Stimulated activated naive CD4-positive, alpha-beta T cell (primary cell): ENCODE results near the gene MTMR3.
"Not testable (repeated sequence)": the region's sequence is repeated elsewhere in the genome, so short reads cannot be mapped to it uniquely, and the experiment has no call there.

Source experiments
- DNase-seq, 6 experiments: peaks; one replicate each; lab custom pipeline; 2025; lab: John Stamatoyannopoulos, UW

The MTMR3 gene

DNA sequence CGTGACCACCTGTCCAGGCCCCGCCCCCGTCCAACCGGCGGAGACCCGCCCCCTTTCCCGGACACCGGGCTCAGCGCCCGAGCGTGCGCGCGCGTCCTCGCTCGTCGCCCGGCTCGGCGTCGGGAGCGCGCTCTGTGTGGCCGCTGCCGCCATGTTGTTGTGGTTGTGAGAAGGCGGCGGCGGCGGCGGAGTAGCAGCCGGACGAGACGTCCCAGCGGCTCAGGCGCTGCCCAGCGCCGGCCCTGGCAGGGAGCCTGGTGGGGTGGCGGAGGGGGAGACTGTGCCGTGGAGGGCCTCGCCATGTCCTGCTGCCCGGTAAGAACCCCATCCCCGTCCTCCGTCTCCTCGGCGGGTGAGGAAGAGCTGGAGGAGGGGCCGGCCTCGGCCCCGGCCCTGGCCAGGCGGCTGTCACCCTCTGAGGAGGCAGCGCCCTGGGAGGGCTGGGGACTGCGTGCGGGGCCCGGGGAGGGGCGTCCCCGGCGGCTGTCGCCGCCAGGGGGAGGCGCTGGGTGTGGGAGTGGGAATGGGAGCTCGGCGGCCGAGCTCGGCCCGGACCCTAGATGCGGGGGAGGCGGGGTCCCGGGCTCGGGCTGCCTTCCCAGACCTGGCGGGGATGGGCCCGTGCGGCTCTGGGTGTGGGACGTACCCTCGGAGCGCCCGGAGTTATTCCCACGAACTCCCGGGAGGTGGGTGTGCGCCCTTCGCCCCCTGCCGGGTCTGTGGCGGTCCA, at the start of gene MTMR3:
Gene MTMR3 (plus strand): TSS at position 130 of the 730 bp plus-strand sequence. CDS start 87,886 bp downstream, outside the sequence.
- peak; percentile 70 to 86 (median 80) for DNase-seq

DNA sequence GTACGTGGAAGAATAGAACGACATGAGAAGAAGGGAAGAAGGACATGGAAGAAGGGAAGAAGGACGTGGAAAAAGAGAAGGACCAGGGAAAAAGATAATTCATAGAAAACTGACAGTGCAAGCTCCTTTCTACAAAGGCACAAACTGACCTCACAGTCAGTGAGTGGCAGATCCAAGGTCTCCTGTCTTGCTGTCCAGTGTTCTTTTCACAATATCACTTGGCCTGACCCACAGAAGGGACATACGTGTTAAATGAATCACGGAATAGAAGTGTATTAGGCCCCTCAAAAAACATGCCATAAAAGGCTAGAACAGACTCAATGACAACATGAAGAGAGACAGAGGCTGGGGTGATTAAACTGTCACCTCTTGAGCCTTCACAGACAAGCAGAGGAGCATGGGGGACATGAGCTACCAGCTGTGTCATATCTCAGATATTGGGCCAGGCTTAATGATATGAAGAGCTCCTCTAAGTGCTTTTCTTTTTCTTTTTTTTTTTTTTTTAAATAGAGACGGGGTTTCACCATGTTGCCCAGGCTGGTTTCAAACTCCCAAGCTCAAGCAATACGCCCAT, 49.5 kb upstream of the MTMR3 start:
- DNase-seq = no peak

DNA sequence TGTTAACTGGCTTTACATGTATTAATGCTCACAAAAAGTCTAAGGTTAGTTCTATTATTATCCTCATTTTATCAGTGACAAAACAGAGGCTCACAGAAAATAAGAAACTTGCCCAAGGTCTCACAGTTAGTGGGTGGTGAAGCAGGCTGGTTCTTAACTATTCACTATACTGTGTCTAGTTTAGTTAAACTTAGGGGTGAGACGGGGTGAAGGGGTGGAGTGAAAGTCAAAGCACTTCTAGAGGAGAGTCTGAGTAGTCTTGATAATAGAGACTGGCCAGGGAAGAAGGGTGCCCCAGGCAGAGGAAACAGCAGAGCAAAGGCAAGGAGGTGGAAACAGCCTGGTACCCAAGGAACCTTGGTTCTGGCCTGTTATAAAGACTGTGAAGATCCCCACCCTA, 48.9 kb upstream of the MTMR3 start:
- no peak for DNase-seq

DNA sequence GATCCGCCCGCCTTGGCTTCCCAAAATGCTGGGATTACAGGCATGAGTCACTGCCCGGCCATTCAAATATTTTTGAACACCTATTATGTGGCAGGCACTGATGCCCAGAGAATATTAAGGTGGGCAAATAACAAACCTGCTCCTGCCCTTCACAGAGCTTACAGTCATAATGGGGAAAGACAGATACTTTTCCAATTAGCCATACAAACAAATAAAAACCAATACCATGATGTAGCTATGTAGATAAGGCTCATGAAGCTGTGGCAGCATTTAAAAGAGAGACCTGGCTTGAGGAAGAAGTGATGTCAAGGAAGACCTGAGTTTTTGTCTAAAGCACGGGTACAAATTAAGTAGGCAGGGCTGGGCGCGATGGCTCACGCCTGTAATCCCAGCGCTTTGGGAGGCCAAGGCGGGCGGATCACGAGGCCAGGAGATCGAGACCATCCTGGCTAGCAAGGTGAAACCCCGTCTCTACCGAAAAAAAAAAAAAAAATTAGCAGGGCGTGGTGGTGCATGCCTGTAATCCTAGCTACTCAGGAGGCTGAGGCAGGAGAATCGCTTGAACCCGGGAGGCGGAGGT, 46.1 kb upstream of the MTMR3 start:
- not testable (repeated sequence) for DNase-seq

DNA sequence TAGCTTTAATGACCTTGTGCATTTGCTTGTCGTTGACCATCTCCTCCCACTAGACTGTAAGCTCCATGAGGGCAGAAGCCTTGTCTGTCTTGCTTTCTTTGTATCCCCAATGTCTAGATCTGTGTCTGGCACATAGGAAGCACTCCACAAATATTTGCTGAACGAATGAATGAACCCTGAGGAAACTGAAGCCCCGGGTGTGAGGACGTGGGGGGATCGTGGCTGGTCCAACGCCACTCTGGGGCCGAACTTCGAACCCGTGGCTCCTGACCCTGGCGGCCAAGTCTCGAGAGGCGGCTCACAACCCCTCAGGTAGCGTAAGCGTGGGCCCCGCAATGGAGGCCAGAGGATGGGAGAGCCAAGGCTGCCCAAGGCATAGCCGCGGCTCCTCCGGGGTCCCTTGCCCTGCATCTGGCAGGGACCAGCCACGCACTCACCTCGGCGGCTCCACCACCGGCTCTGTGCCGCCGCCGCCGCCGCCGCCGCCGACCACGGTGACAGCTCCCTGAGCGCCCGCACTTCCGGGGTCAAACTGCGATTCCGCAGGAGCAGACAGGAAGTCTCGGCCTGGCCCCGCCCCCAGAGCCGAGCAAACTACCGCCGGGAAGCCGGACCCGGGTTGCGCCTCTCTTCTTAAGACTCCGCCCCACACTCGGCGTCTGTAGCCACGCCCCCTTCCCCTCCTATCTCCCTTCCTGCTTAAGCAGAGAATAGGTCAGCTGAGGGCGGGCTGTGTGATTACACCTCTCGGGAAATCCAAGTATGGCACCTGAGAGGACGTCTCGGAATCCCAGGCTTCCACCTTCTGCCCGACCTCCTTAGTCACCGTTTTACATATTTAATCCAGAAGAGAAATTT, 45.0 kb upstream of the MTMR3 start, which contains the start of gene ASCC2:
Gene ASCC2 (minus strand): TSS at position 534 of the 858 bp plus-strand sequence. CDS start 5,949 bp downstream, outside the sequence.
- DNase-seq = peak; percentile 95 to 98 (median 97)

DNA sequence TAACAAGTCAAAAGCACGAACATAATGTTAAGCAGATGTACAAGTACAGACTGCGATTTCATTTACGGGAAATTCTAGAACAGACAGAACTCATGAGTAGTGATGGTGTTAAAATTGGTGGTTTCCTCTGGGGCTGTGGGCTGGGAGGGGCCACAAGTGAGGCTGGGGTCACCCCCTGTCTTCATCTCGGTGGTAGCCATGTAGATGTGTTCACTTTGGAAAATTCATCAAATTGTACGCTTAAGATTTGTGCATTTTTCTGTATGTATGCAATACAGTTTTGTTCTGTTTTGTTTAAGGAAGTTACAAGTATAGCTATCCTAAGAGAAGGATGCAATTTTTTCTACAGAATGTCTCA, 44.4 kb upstream of the MTMR3 start:
- no peak for DNase-seq

DNA sequence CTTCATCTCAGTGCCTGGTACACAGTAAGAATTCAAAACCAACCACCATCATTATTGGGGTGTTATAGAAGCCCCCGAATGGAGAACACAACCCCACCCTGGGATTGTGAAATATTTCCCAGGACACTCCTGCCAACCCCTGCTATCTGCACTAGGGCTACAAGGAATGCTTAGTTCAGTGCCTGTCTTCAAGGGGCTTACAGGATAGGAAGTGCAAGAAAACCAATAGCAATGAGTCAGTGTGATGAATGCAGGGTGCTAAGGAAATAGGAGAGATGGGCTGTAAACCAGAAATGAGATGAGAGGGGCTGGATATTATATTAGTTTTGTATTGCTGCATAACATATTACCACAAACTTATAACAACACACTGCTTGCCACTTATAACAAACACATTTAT, 43.9 kb upstream of the MTMR3 start:
- no peak for DNase-seq

DNA sequence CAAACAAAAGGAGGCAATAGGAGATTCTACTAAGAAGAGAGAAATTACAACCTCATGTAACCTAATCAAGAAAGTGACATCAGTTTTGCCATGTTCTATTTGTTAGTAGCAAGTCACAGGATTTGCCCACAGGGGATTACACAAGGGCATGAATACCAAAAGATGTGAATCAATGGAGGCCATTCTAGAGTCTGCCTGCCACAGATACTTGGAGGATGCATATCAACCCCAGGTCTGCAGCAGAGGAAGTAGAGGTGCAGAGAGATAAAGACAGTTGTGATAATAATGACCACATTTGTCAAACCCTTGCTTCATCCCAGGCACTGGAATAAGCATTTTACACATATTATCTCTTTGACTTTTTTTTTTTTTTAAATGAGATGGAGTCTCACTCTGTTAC, 42.5 kb upstream of the MTMR3 start:
- no peak for DNase-seq

DNA sequence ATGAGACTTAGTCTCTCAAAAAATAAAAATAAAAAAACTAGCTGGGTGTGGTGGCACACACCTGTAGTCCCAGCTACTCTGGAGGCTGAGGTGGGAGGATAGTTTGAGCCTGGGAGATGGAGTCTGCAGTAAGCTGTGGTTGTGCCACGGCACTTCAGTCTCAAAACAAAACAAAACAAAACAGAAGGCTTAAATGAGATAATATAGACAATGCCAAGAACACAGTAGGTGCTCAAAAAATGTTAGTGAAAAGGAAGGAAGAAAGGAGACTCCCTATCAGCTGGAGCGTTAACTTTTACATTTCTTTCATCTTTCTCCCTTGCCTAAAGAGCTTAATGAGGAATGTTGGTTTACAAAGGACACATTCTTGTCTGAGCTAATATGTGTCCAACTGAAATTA, 40.8 kb upstream of the MTMR3 start:
- no peak for DNase-seq

DNA sequence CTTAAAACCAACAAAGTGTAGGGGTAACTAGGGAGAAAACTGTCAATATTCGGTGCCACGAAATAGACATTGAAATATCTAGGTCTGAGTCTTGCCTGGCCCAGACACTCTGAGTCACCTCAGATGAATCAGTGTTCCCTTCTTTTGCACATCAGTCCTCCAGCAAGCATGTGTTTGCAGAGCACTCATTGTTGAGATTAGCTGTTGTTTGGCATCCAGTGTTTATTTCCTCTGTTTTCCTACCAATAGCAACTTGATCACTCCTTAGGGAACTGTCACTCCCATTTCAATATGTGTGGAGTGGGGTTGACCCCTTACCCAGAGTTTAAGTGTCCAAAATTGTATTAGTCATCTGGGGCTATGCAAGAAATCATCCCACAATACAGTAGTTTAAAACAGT, 40.2 kb upstream of the MTMR3 start:
- no peak for DNase-seq

DNA sequence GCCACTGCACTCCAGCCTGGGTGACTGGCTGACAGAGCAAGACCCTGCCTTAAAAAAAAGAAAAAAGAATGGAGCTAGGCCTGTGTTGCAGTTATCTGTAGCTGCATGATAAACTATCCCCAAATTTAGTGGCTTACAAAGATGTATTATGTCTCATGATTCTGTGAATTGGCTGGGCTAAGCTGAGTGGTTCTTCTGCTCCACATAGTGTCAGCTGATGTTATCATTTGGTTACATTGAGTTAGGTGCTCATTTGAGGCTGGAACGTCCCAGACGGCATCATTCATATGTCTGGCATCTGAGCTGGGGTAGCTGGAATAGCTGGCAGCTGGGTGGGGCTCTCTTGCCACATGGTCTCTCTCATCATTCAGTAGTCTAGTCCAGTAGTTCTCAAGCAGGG, 36.7 kb upstream of the MTMR3 start:
- no peak for DNase-seq

DNA sequence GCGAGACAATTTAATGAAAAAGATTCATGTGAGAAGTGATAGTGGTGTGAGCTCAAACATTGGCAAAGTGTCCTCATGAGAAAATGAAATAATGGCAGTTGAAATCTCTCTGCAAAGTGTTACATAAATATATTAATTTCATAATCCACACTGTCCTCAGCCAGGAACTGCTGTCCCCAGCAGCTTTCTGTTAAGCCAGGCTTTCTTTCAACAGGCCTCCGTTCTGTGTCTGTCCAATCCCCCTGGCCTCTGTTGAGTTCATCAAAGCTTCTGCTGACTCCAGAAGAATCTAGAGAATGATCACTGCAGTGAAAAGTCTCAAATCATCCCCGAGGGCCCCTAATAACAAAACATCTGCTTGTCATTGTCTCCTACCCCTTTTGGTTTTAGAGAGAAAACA, 34.9 kb upstream of the MTMR3 start:
- no peak for DNase-seq

DNA sequence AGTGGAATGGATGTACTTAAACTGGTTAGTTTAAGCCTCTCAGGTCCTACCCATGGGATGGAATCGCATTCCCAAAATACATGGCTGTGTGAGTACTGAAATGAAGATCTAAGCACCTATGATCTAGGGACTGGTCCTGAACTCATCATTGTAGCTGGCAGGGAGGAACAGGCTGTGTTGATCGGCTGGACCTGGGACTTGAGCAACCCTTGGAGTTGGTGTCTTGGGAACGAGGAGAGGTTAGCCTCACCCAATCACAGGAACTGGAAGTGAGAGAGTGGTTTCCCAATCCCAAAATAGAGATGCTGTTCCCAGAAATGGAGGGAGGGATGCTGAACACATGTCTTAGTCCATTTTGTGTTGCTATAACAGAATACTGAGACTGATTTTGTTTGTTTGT, 28.5 kb upstream of the MTMR3 start:
- no peak for DNase-seq

DNA sequence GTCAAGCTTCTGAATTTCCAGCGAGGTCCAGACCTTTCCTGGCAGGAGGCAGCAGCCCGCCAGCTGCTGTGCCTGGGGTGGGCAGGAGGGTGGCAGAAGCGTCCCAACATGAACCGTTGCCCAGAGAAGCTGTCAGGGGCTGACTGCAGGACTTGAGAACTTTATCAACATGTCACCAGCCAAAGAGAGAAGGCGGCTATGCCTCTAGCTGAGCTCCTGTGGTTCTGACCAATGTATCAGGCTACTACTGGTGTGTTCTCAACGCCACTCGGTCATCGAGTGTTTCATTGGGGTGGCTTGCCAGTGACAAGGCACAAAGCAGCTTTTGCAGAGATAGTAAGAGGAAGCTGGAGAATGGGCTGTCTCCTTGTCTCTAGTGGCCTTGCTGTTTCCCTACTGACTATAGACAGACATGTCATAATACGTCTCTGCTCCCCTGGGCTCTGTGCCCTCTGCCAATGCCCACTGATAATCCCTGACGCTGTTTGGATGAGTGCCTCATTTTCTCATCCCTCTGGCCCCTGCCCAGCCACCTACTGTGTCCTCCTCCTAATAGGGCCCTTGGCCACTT, 27.3 kb upstream of the MTMR3 start:
- no peak for DNase-seq

DNA sequence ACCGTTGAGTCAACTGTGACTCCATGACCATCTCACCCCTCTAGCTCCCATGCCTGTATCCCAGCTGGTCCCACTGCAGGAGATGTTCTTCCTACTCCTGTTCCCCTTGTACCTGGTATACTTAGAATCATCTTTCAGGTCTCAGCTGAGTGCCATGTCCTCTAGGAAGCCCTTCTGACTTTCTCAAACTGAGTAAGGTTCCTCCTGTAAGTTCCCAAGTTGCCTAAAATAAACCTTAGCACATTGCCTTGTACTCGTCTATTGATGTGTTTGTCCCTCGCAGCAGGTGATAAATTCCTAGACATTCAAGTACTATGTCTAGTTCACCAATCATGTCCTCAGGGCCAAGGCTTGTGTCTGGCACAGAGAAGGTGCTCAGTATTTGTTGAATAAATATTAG, 26.5 kb upstream of the MTMR3 start:
- no peak for DNase-seq

DNA sequence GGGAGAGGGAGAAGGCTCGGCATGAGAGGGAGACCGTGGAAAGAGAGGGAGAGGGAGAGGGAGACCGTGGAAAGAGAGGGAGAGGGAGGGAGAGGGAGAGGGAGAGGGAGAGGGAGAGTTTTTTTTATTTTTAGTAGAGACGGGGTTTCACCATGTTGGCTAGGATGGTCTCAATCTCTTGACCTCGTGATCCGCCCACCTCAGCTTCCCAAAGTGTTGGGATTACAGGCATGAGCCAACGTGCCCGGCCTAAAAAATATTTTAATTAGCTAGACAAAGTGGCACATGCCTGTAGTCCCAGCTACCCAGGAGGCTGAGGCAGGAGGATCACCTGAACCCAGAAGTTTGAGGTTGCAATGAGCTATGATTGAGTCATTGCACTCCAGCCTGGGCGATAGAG, 23.9 kb upstream of the MTMR3 start:
- DNase-seq = not testable (repeated sequence)

DNA sequence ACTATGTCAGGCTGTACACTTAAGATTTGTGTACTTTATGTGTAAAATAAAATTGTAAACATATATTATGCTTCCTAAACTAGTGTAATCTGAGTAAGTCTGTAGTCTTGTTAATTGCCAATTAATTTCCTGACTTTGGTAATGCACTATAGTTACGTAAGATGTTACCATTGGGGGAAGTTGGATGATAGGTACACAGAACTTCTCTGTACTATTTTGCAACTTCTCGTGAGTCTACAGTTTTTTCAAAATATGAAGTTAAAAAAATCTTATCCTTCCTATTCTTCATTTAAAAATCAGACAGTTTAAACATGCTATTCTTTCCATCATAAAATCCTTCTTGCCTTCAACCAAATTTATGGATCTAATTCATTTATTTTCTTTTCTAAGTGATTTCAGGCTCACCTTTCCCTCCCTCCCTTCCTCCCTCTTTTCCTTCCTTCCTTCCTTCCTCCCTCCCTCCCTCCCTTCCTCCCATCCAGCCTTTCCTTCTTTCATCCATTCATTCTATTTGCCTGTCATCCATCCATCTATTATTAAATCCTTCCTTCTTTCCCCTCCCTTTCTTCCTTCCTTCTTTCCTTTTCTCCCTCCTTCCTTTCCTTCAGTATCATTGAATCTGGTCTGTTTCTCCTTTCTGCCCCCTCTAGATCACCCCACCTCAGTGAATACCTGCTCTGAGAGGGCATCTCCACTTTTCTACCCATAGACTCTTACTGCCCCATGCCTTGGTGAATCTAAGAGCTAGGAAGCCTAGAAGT, 22.8 kb upstream of the MTMR3 start:
- DNase-seq = no peak

DNA sequence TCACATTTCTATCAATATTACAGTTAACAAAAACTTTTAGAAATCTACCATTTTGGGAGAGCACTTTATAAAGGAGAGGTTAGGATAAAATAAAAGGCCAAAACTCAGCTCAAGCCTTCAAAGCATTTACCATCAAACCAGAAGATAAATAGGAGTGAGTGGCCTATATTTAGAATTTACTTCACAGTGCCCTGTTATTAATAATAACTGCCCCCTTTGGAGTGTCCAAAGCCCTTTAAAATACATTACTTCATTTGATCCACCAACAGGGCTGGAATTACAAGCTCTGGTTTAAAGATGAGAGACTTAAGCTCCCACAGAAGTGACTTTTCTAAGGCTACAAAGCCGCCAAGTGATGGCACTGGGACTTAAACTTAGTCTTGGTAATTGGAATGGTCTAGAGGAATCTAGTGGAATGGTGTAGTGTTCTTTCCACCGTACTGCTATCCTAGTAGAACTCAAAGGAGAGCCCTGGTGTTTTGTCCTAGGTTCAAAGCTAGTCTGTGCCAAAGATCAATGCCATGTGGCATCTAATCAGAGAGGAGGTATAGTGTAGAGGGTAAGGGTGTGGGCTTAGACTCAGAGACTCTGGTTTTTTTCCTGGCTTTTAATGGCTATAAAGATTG, 21.2 kb upstream of the MTMR3 start:
- DNase-seq = no peak

DNA sequence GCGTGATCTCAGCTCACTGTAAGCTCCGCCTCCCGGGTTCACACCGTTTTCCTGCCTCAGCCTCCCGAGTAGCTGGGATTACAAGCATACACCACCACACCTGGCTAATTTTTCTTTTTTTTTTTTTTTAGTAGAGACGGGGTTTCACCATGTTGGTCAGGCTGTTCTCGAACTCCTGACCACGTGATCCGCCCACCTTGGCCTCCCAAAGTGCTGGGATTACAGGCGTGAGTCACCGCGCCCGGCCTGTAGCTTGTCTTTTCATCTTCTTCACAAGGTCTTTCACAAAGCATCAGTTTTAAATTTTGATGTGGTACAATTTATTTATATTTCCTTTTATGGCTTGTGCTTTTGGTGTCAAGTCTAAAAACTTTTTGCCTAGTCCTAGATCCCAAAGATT, 17.4 kb upstream of the MTMR3 start:
- DNase-seq = not testable (repeated sequence)

DNA sequence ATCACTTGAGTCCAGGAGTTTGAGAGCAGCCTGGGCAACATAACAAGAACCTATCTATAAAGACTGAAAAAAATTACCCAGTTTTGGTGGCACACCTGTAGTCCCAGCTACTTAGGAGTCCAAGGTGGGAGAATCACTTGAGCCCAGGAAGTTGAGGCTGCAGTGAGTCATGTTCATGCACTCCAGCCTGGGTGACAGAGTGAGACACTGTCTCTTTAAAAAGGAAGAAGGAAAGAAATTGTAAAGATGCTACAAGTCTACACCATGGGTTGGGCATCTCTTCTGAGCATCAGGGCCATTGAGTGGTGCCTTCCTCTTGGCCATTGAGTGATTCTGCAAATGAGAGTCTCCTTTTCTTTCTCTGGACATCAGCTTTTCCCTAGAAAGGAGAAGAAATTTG, 15.7 kb upstream of the MTMR3 start:
- no peak for DNase-seq

DNA sequence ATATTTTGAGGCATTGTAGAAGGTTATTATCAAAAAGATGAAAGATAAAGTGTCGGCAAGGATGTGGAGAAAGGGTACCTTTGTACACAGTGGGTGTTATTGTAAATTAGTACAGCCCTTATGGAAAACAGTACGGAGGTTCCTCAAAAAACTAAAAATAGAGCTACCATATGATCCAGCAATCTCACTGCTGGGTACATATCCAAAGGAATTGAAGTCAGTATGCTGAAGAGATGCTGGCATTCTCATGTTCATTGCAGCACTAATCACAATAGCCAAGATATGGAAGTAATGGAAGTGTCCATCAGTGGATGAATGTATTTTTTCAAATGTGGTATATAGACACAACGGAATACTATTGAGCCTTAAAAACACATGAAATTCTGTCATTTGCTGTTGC, 15.1 kb upstream of the MTMR3 start:
- no peak for DNase-seq
